ENCODE measurements around the gene MRPL48. TPM values are rescaled to one million over a fixed set of nuclear protein-coding genes. Genes with fewer than 3 reads are reported as not detected.
A peak's percentile ranks its signal among the peaks of the same experiment; 100 is the strongest.

Gene MRPL48
- polyA plus RNA-seq, 2 of the 4 experiments (the other 2 are of a cell fraction), result 57.2 to 103 TPM

DNA sequence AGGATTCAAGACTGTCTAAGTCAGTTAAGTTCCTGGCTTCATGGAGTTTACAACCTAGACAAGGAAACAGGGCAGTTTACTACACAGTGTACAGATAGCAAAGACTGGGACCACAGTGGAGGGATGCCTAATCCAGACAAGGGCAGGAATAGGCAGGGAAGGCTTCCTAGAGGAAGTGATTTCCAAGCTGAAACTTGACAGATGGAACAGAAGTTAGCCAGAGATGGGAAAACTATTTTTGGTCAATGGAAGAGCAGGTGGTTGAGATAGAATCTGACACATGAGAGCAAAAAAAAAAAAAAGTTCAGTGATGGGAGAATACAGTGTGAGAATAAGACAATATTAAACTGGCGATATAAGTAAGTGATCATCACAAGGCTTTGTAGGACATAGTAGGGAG, 87.7 kb downstream of the MRPL48 start:
- ChIA-PET CTCF (no interaction called here), POLR2A (no interaction called here)
- H3K27ac ChIP-seq, result peak overlapping the region; percentile 92 to 94
- ATAC-seq (no peak), DNase-seq (ENCODE audit: low read depth in 1 of 2, low spot score in 1 of 2) (no peak), FAIRE-seq (no peak)
- peaks cover 23% of the 10 kb centered on the region for H3K4me1 ChIP-seq
- peak overlapping the region; percentile 93 for H3K4me2 ChIP-seq
- H3K9me3 ChIP-seq, result no peaks in the 10 kb centered on the region
- peak overlapping the region; percentile 73 for H3K4me3 ChIP-seq
- TF ChIP-seq NPAS2 (CRISPR knock-in tag; IDR thresholded peaks at IDR 0.05; ENCODE audit: borderline replicate concordance) (no peak), KDM1A (IDR thresholded peaks at IDR 0.05; ENCODE audit: low read depth) (no peak), TP53 (CRISPR knock-in tag; IDR thresholded peaks at IDR 0.05) (no peak), NFE2L2 (conservative IDR thresholded peaks at IDR 0.05; ENCODE audit: low read length) (no peak), PHF8 (IDR thresholded peaks at IDR 0.05; ENCODE audit: borderline replicate concordance, low read depth) (no peak), MAZ (IDR thresholded peaks at IDR 0.05; ENCODE audit: borderline replicate concordance, low read depth, low read length) (no peak), CBX8 (IDR thresholded peaks at IDR 0.05) (no peak)
- TF ChIP-seq, protein P1, sequence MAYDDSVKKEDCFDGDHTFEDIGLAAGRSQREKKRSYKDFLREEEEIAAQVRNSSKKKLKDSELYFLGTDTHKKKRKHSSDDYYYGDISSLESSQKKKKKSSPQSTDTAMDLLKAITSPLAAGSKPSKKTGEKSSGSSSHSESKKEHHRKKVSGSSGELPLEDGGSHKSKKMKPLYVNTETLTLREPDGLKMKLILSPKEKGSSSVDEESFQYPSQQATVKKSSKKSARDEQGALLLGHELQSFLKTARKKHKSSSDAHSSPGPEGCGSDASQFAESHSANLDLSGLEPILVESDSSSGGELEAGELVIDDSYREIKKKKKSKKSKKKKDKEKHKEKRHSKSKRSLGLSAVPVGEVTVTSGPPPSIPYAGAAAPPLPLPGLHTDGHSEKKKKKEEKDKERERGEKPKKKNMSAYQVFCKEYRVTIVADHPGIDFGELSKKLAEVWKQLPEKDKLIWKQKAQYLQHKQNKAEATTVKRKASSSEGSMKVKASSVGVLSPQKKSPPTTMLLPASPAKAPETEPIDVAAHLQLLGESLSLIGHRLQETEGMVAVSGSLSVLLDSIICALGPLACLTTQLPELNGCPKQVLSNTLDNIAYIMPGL (CRISPR knock-in tag; IDR thresholded peaks at IDR 0.05; ENCODE audit: borderline replicate concordance), result no peak
- WGBS (ENCODE audit: missing lambda C conversion rate), result 73% methylated on average over 1 of the region's 1 CpG

DNA sequence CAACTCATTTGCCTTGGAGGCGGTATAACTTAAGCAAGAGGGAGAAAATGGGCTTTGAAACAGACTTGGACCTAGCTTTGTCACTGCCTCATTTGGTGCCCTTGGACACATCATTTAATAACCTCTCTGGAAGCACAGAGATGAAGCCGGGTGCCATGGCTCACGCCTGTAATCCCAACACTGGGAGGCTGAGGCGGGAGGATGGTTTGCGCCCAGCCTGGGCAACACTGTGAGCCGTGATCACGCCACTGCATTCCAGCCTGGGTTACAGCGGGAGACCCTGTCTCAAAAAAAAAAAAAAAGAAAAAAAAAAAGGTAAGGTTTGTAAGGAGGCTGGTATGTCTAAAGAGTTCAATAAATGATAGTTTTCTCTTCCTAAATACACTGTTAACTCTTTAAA, 88.2 kb downstream of the MRPL48 start:
- H3K27ac ChIP-seq, result peak overlapping the region; percentile 92 to 94
- ATAC-seq, result peak in 1 of 2 experiments; percentile 20; a peak in 2 of 6 replicates
- no peak for DNase-seq (ENCODE audit: low read depth in 1 of 2, low spot score in 1 of 2)
- H3K9me3 ChIP-seq, result no peaks in the 10 kb centered on the region
- no peak for FAIRE-seq
- peak overlapping the region; percentile 93 for H3K4me2 ChIP-seq
- peak overlapping the region; percentile 73 for H3K4me3 ChIP-seq
- peaks cover 18% of the 10 kb centered on the region for H3K4me1 ChIP-seq
- TF ChIP-seq ZFP36 (IDR thresholded peaks at IDR 0.05; ENCODE audit: borderline replicate concordance, partially characterized antibody), result no peak
- no peak for TF ChIP-seq HOXB5 (CRISPR knock-in tag; IDR thresholded peaks at IDR 0.05)
- TF ChIP-seq HEYL (CRISPR knock-in tag; IDR thresholded peaks at IDR 0.05), result no peak
- ChIA-PET POLR2A (interaction anchor here (0.6 kb wide), 1 partner anchor 10 kb away, joined by 3 read pairs; no protein-coding TSS in a partner anchor), CTCF (no interaction called here)
- WGBS (ENCODE audit: missing lambda C conversion rate), result 13% methylated on average over 8 of the region's 8 CpGs

- H3K4me1 ChIP-seq, result peaks cover 17% of the 10 kb centered on the region
- WGBS (ENCODE audit: missing lambda C conversion rate), result 3% methylated on average over 39 of the region's 57 CpGs
- H3K9me3 ChIP-seq, result no peaks in the 10 kb centered on the region
- no peak for FAIRE-seq
- H3K4me2 ChIP-seq, result peak within 1 kb of the TSS; percentile 93
- peak within 1 kb of the TSS; percentile 92 to 94 for H3K27ac ChIP-seq
- CTCF ChIA-PET, result interaction anchor here (0.6 to 1.8 kb wide), 3 partner anchors 10 to 363 kb away, joined by 3 to 5 read pairs (median 3); no protein-coding TSS in a partner anchor
- ATAC-seq, result peak; percentile 98
- H3K4me3 ChIP-seq, result peak within 1 kb of the TSS; percentile 73
- POLR2A ChIA-PET, result interaction anchor here (0.6 to 1.5 kb wide), 3 partner anchors 11 to 97 kb away, joined by 3 to 5 read pairs (median 5); partner anchors contain the start of gene MRPL48
- DNase-seq (ENCODE audit: low read depth in 1 of 2, low spot score in 1 of 2), result peak; percentile 96 to 98
- TF ChIP-seq CBX8 (IDR thresholded peaks at IDR 0.05) (no peak), ZNF302 (CRISPR knock-in tag; IDR thresholded peaks at IDR 0.05) (no peak), NR3C1 (IDR thresholded peaks at IDR 0.05) (no peak), SMC3 (IDR thresholded peaks at IDR 0.05) (0 out of 3 replicates have a peak, but pooled peaks have one; percentile 10), NFE2L2 (conservative IDR thresholded peaks at IDR 0.05; ENCODE audit: low read length) (no peak), KDM5A (IDR thresholded peaks at IDR 0.05) (0 out of 2 replicates have a peak, but pooled peaks have one; percentile 4), POLR2A (IDR thresholded peaks at IDR 0.05; ENCODE audit: low read length) (peak; percentile 77), E2F6 (IDR thresholded peaks at IDR 0.05; ENCODE audit: borderline replicate concordance, low read depth) (peak; percentile 39; the same call in 1 of the 2 replicates), CBX2 (IDR thresholded peaks at IDR 0.05; ENCODE audit: borderline replicate concordance, low read depth) (no peak), MYC (IDR thresholded peaks at IDR 0.05; ENCODE audit: borderline replicate concordance, low read length) (peak; percentile 95), JUN (IDR thresholded peaks at IDR 0.05) (peak; percentile 81 to 92), BHLHE40 (IDR thresholded peaks at IDR 0.05; ENCODE audit: low read depth, low read length) (peak; percentile 67; the same call in 1 of the 2 replicates), EP300 (IDR thresholded peaks at IDR 0.05) (no peak), HOXB5 (CRISPR knock-in tag; IDR thresholded peaks at IDR 0.05) (no peak), HOXA7 (CRISPR knock-in tag; IDR thresholded peaks at IDR 0.05) (no peak), FOSL2 (IDR thresholded peaks at IDR 0.05) (no peak), FOSL2 (CRISPR knock-in tag; IDR thresholded peaks at IDR 0.05) (no peak), HOXB13 (CRISPR knock-in tag; IDR thresholded peaks at IDR 0.05; ENCODE audit: low read depth) (no peak), BCL3 (IDR thresholded peaks at IDR 0.05) (peak; percentile 78), USF2 (IDR thresholded peaks at IDR 0.05) (peak; percentile 44)
These were observed 89.0 kb downstream of the MRPL48 start, which contains the start of the genes COA4 and PAAF1 for GRCh38 chr11:73876424-73877310. Gene COA4, minus strand, starts transcription at chr11:73876846. Its CDS starts 3,468 bp downstream, at chr11:73873378. Gene PAAF1, plus strand, starts transcription at chr11:73876999. Its CDS starts 23 bp downstream, at chr11:73877022.

Data from A549 (cell line).